Gastrocnemius medialis (tissue), 4 donors: ENCODE measurements around the gene SMAD6. TPM values are rescaled to one million over a fixed set of nuclear protein-coding genes. Genes with fewer than 3 reads are reported as not detected.

Experiments used
- ATAC-seq, 2 donors: fragments of 150-250 bp; one replicate each; pipeline ENCODE4 v1.9.1; 2016
- DNase-seq, 2 donors: peaks; one replicate each; pipeline ENCODE4 v3.0.0-alpha.2; 2019
- H3K27ac ChIP-seq, 4 donors: fragments of 200-600 bp; sonication (generic); 1 replicate in 1 of 4; 2 replicates in 3 of 4; pipeline ENCODE4 v1.5.1; 2016 to 2018; ENCODE audit warnings: mild to moderate bottlenecking in 2 of 4, moderate library complexity in 1 of 4
- H3K27me3 ChIP-seq, 3 donors: fragments of 200-600 bp; sonication (generic) in 2 of 3; 1 replicate in 1 of 3; 2 replicates in 2 of 3; pipeline versions ENCODE4 v1.5.1 to v1.6.0; 2016 to 2019; ENCODE audit warnings: mild to moderate bottlenecking in 1 of 3, moderate library complexity in 1 of 3
- H3K36me3 ChIP-seq, 2 donors: fragments of 200-600 bp; sonication (generic) in 1 of 2; one replicate each; pipeline ENCODE4 v1.5.1; 2017 to 2018
- H3K4me1 ChIP-seq, 2 donors: fragments of 200-600 bp; sonication (generic) in 1 of 2; one replicate each; pipeline ENCODE4 v1.5.1; 2016 to 2017; ENCODE audit warnings: mild to moderate bottlenecking in 2 of 2
- H3K4me3 ChIP-seq, 4 donors: fragments of 200-600 bp; sonication (generic) in 3 of 4; 1 replicate in 1 of 4; 2 replicates in 3 of 4; pipeline ENCODE4 v1.5.1; 2016 to 2019; ENCODE audit warnings: mild to moderate bottlenecking in 2 of 4
- H3K9me3 ChIP-seq, 3 donors: fragments of 200-600 bp; sonication (generic) in 2 of 3; 1 replicate in 1 of 3; 2 replicates in 2 of 3; pipeline ENCODE4 v1.5.1; 2016 to 2019
- CTCF ChIP-seq, 5 experiments: fragments of 450-650 bp in 3 of 5; fragments of 200-600 bp in 2 of 5; sonication (generic) in 2 of 5; IDR thresholded peaks in 4 of 5; conservative IDR thresholded peaks in 1 of 5; 1 replicate in 4 of 5; 2 replicates in 1 of 5; pipeline ENCODE4 v1.5.1; 2016 to 2019; ENCODE audit warnings: antibody characterized with exemption in 5 of 5, mild to moderate bottlenecking in 3 of 5, moderate library complexity in 3 of 5
- POLR2A ChIP-seq, 2 donors: fragments of 450-650 bp; IDR thresholded peaks; one replicate each; pipeline ENCODE4 v1.6.1; 2017; ENCODE audit warnings: antibody characterized with exemption in 2 of 2, mild to moderate bottlenecking in 2 of 2, moderate library complexity in 2 of 2
- in situ Hi-C, 4 donors: fragments of 200-750 bp; cut with MboI; loops; one replicate each; pipeline versions ENCODE4 v1.15.0 to v1.8.0; 2017; ENCODE audit warnings: low sequenced_read_pairs in 4 of 4
- intact Hi-C: fragments of 100-400 bp; cut with DNase I; formaldehyde crosslinking; loops from one replicate; pipeline ENCODE4 v1.15.1; 2023; ENCODE audit warnings: low total_unique reads
- total RNA-seq, 4 donors: library from RNA; depleted of rRNA; stranded (reverse); fragments of >200 nt; gene quantifications; one replicate each; pipeline versions ENCODE4 v1.1.0 to v1.2.3, GENCODE V29; 2016

The SMAD6 gene
- total RNA-seq, 4 donors from 2014 or later, result 2.2 to 3.7 (median 2.4) TPM

- intact Hi-C loops (no loop called here), in situ Hi-C loops (no loop called here)
- H3K36me3 ChIP-seq, result no peaks in the 10 kb centered on the region
- DNase-seq (no peak), ATAC-seq (no peak)
- no peaks in the 10 kb centered on the region for H3K27me3 ChIP-seq
- H3K9me3 ChIP-seq, result no peaks in the 10 kb centered on the region
- H3K27ac ChIP-seq, result no peak overlapping the region
- TF ChIP-seq POLR2A (IDR thresholded peaks at IDR 0.05), result no peak
- TF ChIP-seq CTCF (IDR thresholded peaks at IDR 0.05 in 4 of 5, conservative IDR thresholded peaks at IDR 0.05 in 1 of 5), result no peak
- peaks cover 3% of the 10 kb centered on the region in 2 donors for H3K4me1 ChIP-seq
- H3K4me3 ChIP-seq, result no peak overlapping the region
These were observed 106.3 kb downstream of the SMAD6 start for GRCh38 chr15:66808181-66808824.

GRCh38 chr15:66809664-66810063, 107.6 kb downstream of the SMAD6 start:
- no peak for DNase-seq
- no peak overlapping the region for H3K4me3 ChIP-seq
- in situ Hi-C loops, result no loop called here

GRCh38 chr15:66815318-66815717, 113.3 kb downstream of the SMAD6 start:
- TF ChIP-seq CTCF (IDR thresholded peaks at IDR 0.05 in 4 of 5, conservative IDR thresholded peaks at IDR 0.05 in 1 of 5) (no peak), POLR2A (IDR thresholded peaks at IDR 0.05) (no peak)
- Histone ChIP-seq H3K27me3 (no peaks in the 10 kb centered on the region), H3K4me3 (no peak overlapping the region), H3K4me1 (no peaks in the 10 kb centered on the region), H3K9me3 (no peaks in the 10 kb centered on the region), H3K36me3 (no peaks in the 10 kb centered on the region), H3K27ac (no peak overlapping the region)
- DNase-seq (no peak), ATAC-seq (no peak)
- intact Hi-C loops, result no loop called here
- in situ Hi-C loops, result no loop called here

More at GRCh38 chr15:66809664-66810063, 107.6 kb downstream of the SMAD6 start:
- Histone ChIP-seq H3K9me3 (no peaks in the 10 kb centered on the region), H3K4me1 (no peaks in the 10 kb centered on the region), H3K36me3 (no peaks in the 10 kb centered on the region), H3K27ac (no peak overlapping the region), H3K27me3 (no peaks in the 10 kb centered on the region)
- intact Hi-C loops, result no loop called here
- no peak for ATAC-seq
- TF ChIP-seq POLR2A (IDR thresholded peaks at IDR 0.05) (no peak), CTCF (IDR thresholded peaks at IDR 0.05 in 4 of 5, conservative IDR thresholded peaks at IDR 0.05 in 1 of 5) (no peak)

GRCh38 chr15:66816201-66816600, 114.2 kb downstream of the SMAD6 start:
- in situ Hi-C loops, result no loop called here

More at GRCh38 chr15:66816201-66816600, 114.2 kb downstream of the SMAD6 start:
- no peak overlapping the region for H3K27ac ChIP-seq
- H3K27me3 ChIP-seq, result no peaks in the 10 kb centered on the region
- TF ChIP-seq CTCF (IDR thresholded peaks at IDR 0.05 in 4 of 5, conservative IDR thresholded peaks at IDR 0.05 in 1 of 5), result no peak
- no peak for TF ChIP-seq POLR2A (IDR thresholded peaks at IDR 0.05)
- no peaks in the 10 kb centered on the region for H3K36me3 ChIP-seq
- DNase-seq, result no peak
- intact Hi-C loops, result no loop called here
- H3K9me3 ChIP-seq, result no peaks in the 10 kb centered on the region
- H3K4me3 ChIP-seq, result no peak overlapping the region
- no peaks in the 10 kb centered on the region for H3K4me1 ChIP-seq
- ATAC-seq, result no peak
